ENCODE results near the gene DKK2.

The DKK2 gene, protein sequence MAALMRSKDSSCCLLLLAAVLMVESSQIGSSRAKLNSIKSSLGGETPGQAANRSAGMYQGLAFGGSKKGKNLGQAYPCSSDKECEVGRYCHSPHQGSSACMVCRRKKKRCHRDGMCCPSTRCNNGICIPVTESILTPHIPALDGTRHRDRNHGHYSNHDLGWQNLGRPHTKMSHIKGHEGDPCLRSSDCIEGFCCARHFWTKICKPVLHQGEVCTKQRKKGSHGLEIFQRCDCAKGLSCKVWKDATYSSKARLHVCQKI

GRCh38 chr4:107035819-107036583, at the start of gene DKK2:
DKK2 (minus strand) TSS chr4:107036313; CDS start chr4:107035591, 722 bp downstream.
- no peak for DNase-seq

DNA sequence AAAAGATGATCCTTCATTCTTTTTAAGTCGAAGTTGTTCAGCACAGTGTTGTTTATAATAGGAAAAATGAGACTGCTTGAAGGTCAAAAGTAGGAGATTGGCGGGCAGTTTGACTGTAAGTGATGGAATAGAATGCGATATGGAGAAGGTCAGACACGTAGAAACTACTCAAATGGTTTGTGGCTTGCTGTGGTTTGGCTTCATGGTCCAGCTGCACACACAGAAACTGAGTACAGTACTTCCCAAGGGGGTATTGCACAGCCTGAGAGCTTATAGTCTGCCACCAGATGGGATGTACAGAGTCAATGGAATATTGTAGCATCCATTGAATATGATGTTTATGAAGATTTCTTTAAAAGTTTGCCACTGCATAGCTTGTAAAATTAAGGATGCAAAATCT, 41.1 kb upstream of the DKK2 start:
- DNase-seq, result no peak

- DNase-seq, result no peak
These were observed 37.0 kb upstream of the DKK2 start for GRCh38 chr4:107072836-107073736.

- DNase-seq, result no peak
These were observed 35.0 kb upstream of the DKK2 start for GRCh38 chr4:107071108-107071507.

- DNase-seq, result no peak
These were observed 32.9 kb upstream of the DKK2 start for GRCh38 chr4:107069049-107069448.

DNA sequence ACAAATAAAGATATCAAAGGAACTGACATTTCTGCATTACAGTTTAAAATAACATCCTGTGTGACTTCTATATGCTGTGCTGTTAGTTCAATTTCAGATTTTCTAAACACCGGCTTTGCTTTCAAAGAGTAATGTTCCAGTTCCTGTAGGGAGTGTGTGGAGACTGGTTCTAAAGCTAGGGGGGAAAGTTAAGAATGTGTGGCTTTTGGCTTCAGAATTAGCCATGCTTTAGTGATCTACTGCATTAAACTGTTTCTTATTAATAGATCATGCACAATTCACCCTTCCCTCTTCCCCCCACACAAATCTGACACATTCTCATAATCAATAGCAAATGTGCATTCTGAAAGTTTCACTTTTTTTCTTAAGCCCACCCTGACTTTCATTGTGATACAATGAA, 32.0 kb upstream of the DKK2 start:
- no peak for DNase-seq

GRCh38 chr4:107066621-107067020, 30.5 kb upstream of the DKK2 start:
- DNase-seq, result no peak

DNA sequence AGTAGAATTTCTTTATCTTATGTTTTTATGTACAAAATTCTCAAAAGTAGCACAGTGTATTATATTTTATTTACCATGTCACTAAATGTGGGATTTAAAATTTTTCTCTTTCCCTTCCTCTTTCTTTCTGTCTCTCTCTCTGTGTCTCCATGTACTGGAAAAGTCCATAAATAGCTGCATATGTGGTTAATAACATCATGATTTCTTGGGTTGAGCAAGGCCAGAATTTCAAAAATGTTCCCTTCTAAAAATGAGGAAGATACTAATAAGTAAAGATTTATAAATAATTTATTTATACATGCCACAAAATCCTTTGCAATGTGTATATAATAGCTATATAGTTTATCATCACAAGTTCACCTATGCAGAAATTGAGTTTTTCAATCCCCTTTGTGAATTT, 29.1 kb upstream of the DKK2 start:
- no peak for DNase-seq

- DNase-seq, result no peak
These were observed 24.3 kb upstream of the DKK2 start for GRCh38 chr4:107060388-107060787.

GRCh38 chr4:107058828-107059227, 22.7 kb upstream of the DKK2 start:
- no peak for DNase-seq

DNA sequence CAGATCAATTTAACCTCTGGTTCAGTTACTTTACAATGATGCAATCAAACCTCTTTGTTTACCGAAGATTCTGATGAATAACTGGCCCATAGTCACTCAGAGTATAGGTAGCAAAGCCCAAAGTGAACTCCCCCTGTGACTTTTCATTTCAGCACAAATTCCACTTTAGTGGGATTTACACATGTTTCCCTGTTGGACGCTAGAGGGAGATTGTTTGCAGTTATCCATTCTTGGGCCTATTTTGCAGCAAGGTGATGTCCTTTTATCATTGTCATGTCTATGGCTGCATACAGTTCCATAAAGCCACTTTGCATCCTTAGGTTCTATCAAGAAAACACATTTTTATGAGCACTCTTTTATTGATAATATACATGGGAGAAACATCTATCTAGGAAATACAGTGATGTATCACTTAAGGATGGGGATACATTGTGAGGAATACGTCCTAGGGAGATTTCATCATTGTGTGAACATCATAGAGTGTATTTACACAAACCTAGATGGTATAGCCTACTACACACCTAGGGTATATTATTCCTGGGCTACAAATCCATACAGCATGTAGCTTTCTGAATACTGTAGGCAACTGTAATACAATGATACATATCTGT, 14.5 kb upstream of the DKK2 start:
- DNase-seq, result no peak

DNA sequence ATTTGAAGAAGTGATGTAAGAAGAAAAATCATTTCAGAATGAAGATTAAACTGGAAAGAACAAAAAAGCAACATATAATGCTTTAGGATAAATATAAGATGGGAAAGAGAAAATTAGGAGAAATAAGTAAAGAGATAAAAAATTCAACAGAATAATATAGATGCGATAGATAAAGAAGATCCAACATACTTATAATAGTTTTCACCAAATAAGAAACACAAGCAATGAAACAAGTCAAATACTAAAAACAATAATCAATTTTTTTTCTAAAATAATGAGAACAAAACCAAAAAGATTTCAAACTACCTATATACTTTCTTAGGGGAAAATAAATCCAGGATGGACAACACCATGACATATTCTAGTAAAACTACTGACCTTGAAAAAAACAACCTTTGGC, 10.1 kb upstream of the DKK2 start:
- DNase-seq, result no peak

DNA sequence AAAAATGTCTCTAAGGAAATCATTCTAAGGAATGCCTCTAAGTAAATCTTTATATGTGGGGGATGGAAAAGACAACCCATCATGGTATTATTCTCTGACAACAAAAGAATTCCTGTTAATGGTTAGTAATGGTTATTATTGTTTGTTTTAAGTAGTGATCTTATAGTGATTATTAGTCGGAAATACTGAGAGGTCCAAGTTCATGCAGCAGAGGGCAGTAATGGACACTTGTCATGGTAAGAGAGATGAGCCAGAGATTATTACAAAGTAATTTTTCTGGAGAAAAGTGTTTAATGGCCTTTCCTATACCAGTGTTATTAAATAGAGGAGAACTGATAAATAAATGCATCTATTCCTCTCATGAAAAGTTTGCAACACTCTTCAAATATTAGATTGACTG, 8.1 kb upstream of the DKK2 start:
- DNase-seq, result no peak

- DNase-seq, result peak; percentile 19
These were observed 1.1 kb upstream of the DKK2 start for GRCh38 chr4:107037199-107037584.

DNA sequence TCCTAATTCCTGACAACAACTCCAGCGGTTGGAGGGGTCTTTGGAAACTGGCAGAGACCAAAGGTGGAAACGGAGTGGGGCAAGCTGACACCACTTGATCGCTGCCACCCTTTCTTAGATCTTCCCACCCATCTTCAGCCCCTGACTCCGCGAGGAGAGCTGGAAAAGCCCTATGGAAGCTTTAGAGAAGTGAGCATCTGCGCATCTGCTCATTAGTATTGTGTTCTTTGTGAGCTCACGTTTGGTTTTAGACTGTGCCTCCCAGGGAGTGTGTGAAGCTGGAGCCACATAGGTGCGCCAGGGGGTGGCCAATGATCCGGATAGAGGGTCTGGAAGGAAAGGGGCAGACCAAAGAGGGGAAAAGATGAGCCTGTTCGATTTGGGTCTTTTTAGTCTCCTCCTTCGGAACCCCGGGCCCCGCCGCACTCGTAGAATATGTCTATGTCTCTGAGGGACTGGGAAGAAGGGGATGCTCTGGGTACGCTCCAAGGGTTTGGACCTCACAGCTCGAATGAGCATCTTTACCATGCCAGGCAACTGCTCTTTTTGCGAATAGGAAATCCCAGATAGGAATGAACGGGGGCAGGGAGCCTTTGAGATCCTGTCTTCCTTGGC, 578 bp upstream of the DKK2 start:
- DNase-seq, result no peak

- DNase-seq, result no peak
These were observed 906 bp downstream of the DKK2 start for GRCh38 chr4:107034996-107035818.

- DNase-seq, result peak; percentile 3
These were observed 1.8 kb downstream of the DKK2 start for GRCh38 chr4:107034091-107034995.

GRCh38 chr4:107027379-107027778, 8.7 kb downstream of the DKK2 start:
- no peak for DNase-seq

DNA sequence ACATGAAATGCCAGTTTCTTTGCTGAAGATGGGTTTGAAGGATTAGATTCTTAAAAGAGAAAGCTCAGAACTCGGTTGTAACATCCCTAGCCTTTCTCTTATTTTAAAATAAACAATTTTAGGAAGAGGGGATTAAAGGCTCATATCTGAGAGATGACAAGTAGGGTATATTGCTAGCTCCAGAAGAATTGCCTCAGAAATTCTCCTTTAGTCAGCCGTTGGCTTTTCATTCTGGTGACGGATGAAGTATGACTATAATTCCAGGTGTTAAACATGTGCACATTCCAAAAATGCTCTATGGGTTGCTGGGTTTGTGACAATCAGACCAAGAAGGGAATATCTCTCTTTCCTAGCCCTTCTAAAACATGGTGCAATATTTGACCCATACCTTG, 17.8 kb downstream of the DKK2 start:
- DNase-seq, result no peak

DNA sequence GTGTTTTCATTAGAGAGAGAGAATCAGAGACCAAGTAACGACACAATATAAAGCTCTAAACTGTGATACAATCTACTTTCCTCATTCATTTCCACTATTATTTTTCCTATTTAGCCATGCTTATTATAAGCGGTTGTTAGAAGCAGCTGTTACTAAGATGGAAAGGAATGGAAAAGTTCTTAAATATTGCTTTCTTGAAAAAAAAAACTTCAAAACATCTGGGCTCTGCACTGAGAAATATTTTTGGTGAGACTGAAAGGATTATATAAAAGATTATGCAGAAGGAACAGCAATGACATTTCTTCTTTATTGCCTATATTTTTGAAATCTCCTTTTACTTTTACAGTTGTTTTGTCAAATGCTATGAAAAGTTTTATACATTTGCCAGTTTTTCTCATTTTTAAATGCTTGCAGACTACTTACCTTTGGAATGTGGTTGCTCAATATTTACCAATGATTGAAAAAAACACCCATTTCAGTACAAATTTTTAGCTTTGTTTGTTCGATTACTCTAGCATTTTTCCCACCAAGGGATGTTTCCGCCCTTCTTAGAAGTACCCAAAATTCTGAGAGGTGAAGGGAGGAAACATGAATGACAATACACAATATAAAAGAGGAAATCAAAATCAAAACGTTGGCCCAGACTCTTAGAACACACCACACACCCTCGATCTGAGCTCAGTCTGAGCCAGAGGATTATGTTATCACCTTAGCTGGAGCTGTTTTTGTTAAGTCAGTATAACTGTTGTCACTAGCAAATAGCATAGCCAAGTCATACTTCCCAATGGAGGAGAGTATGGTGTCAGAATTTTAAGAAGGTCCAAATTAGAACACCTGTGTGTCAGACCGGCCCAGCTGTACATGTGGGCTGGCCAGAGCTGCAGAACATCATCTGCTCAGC, 18.4 kb downstream of the DKK2 start:
- no peak for DNase-seq
